ENCODE data around the gene DBI.

The DBI gene

DNA sequence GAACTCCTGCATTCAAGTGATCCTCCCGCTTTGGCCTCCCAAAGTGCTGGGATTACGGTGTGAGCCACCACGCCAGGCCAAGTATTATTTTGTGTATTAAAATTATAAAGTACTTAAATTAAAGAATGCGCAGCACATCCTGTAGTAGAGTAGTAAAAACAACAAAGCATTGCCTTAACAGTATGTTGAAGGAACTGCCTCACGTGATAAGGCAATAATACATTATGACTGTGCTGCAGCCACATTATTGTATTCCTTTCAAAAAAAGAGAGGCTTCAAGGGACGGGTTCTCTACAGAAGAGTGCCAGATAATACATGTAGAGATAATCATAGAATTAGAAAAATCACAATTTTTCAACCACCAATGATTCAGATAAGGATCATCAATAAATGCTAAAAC, 33.8 kb upstream of the DBI start:
- no peak for TF ChIP-seq YY1 (IDR thresholded peaks at IDR 0.05; ENCODE audit: low read depth)
- TF ChIP-seq CEBPB (IDR thresholded peaks at IDR 0.05), result no peak
- TF ChIP-seq FOXM1 (IDR thresholded peaks at IDR 0.05; ENCODE audit: borderline replicate concordance, low read depth), result no peak
- TF ChIP-seq TAF1 (IDR thresholded peaks at IDR 0.05; ENCODE audit: low read depth), result no peak
- TF ChIP-seq EP300 (IDR thresholded peaks at IDR 0.05; ENCODE audit: borderline replicate concordance), result no peak
- no peak for TF ChIP-seq TCF12 (IDR thresholded peaks at IDR 0.05; ENCODE audit: low read depth)
- TF ChIP-seq REST (IDR thresholded peaks at IDR 0.05; ENCODE audit: low read depth), result no peak
- no peak for TF ChIP-seq ZBTB7A (IDR thresholded peaks at IDR 0.05; ENCODE audit: low read depth)
- TF ChIP-seq CREB1 (IDR thresholded peaks at IDR 0.05; ENCODE audit: low read depth), result no peak
- no peak for TF ChIP-seq EGR1 (IDR thresholded peaks at IDR 0.05)
- no peak for TF ChIP-seq RAD21 (IDR thresholded peaks at IDR 0.05; ENCODE audit: low read depth)

DNA sequence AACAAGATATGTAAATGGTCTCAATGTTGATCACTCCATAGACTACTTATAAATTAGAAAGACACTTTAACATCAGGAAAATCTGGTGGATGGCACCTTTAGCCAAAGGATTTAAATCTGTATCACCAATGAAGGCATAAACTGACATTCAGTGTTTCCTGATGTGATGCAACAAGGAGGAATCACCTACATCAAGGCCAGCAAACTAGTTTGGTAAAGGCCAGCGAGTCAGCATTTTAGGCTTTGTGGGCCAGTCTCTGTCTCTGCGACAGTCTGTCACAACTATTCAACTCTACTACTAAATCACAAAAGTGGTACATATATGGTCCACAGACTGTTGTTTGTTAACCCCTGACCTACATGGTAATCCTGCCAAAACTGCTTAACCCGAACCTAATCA, 33.4 kb upstream of the DBI start:
- TF ChIP-seq EGR1 (IDR thresholded peaks at IDR 0.05) (no peak), FOXM1 (IDR thresholded peaks at IDR 0.05; ENCODE audit: borderline replicate concordance, low read depth) (no peak), YY1 (IDR thresholded peaks at IDR 0.05; ENCODE audit: low read depth) (no peak), TEAD4 (IDR thresholded peaks at IDR 0.05) (no peak), EP300 (IDR thresholded peaks at IDR 0.05; ENCODE audit: borderline replicate concordance) (no peak), TAF1 (IDR thresholded peaks at IDR 0.05; ENCODE audit: low read depth) (no peak), TCF12 (IDR thresholded peaks at IDR 0.05; ENCODE audit: low read depth) (no peak), RAD21 (IDR thresholded peaks at IDR 0.05; ENCODE audit: low read depth) (no peak), ZBTB7A (IDR thresholded peaks at IDR 0.05; ENCODE audit: low read depth) (no peak), MAX (IDR thresholded peaks at IDR 0.05) (no peak), NFIC (IDR thresholded peaks at IDR 0.05) (no peak)
- TF ChIP-seq, protein P1, sequence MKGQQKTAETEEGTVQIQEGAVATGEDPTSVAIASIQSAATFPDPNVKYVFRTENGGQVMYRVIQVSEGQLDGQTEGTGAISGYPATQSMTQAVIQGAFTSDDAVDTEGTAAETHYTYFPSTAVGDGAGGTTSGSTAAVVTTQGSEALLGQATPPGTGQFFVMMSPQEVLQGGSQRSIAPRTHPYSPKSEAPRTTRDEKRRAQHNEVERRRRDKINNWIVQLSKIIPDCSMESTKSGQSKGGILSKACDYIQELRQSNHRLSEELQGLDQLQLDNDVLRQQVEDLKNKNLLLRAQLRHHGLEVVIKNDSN (IDR thresholded peaks at IDR 0.05), result no peak

DNA sequence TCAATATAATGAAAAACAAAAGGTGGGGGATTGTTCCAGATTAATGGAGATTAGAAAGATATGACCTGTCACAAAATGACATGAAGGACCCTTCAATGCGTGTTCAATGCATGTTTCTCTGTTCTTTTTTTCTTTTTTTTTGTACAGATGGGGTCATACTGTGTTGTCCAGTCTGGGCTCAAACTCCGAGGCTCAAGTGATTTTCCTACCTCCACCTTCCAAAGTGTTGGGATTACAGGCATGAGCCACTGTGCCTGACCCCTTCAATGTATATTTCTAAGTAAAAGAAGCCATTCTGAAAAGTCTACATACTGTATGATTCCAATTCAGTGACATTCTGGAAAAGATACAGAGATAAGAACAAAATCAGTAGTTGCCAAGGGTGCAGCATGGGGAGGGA, 32.9 kb upstream of the DBI start:
- TF ChIP-seq EP300 (IDR thresholded peaks at IDR 0.05; ENCODE audit: borderline replicate concordance), result no peak
- TF ChIP-seq FOXM1 (IDR thresholded peaks at IDR 0.05; ENCODE audit: borderline replicate concordance, low read depth), result no peak
- no peak for TF ChIP-seq MAX (IDR thresholded peaks at IDR 0.05)
- no peak for TF ChIP-seq TCF12 (IDR thresholded peaks at IDR 0.05; ENCODE audit: low read depth)
- no peak for TF ChIP-seq CREB1 (IDR thresholded peaks at IDR 0.05; ENCODE audit: low read depth)

- no peak for TF ChIP-seq YY1 (IDR thresholded peaks at IDR 0.05; ENCODE audit: low read depth)
- no peak for TF ChIP-seq MAX (IDR thresholded peaks at IDR 0.05)
Observed at GRCh38 chr2:119337749-119338148, 29.0 kb upstream of the DBI start.

DNA sequence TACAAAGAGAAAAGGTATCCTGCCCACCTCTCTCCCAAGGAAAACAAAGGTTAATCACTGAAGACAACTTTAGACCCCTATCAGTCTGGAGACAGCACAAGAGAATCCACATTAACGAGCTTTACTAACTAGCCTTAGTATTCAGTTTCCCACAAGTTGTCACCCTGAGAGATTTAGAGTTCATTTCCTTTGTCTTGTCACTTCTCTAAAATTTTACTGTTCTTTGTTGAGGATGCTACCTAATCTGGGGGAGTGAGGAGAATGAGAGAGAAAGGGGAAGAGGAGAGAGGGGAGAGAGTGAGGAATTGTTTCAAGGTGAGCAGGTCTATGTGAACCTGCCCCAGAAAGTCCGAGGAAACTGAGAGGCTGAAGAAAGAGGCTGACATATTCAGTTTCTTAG, 28.5 kb upstream of the DBI start:
- TF ChIP-seq NFIC (IDR thresholded peaks at IDR 0.05) (no peak), TAF1 (IDR thresholded peaks at IDR 0.05; ENCODE audit: low read depth) (no peak), CEBPB (IDR thresholded peaks at IDR 0.05) (no peak), REST (IDR thresholded peaks at IDR 0.05; ENCODE audit: low read depth) (no peak), FOXM1 (IDR thresholded peaks at IDR 0.05; ENCODE audit: borderline replicate concordance, low read depth) (no peak), CREB1 (IDR thresholded peaks at IDR 0.05; ENCODE audit: low read depth) (no peak), EP300 (IDR thresholded peaks at IDR 0.05; ENCODE audit: borderline replicate concordance) (no peak), TEAD4 (IDR thresholded peaks at IDR 0.05) (no peak), RAD21 (IDR thresholded peaks at IDR 0.05; ENCODE audit: low read depth) (no peak), ZBTB7A (IDR thresholded peaks at IDR 0.05; ENCODE audit: low read depth) (no peak)
- TF ChIP-seq, protein P1 (IDR thresholded peaks at IDR 0.05), result no peak

GRCh38 chr2:119338826-119339561, 27.8 kb upstream of the DBI start:
- TF ChIP-seq RAD21 (IDR thresholded peaks at IDR 0.05; ENCODE audit: low read depth) (no peak), MAX (IDR thresholded peaks at IDR 0.05) (no peak), TCF12 (IDR thresholded peaks at IDR 0.05; ENCODE audit: low read depth) (no peak), FOXM1 (IDR thresholded peaks at IDR 0.05; ENCODE audit: borderline replicate concordance, low read depth) (no peak), EGR1 (IDR thresholded peaks at IDR 0.05) (no peak), REST (IDR thresholded peaks at IDR 0.05; ENCODE audit: low read depth) (no peak), CEBPB (IDR thresholded peaks at IDR 0.05) (no peak), ZBTB7A (IDR thresholded peaks at IDR 0.05; ENCODE audit: low read depth) (no peak), EP300 (IDR thresholded peaks at IDR 0.05; ENCODE audit: borderline replicate concordance) (no peak), CREB1 (IDR thresholded peaks at IDR 0.05; ENCODE audit: low read depth) (no peak), YY1 (IDR thresholded peaks at IDR 0.05; ENCODE audit: low read depth) (no peak), TAF1 (IDR thresholded peaks at IDR 0.05; ENCODE audit: low read depth) (no peak), NFIC (IDR thresholded peaks at IDR 0.05) (no peak), TEAD4 (IDR thresholded peaks at IDR 0.05) (no peak)
- TF ChIP-seq, protein P1 (IDR thresholded peaks at IDR 0.05), result no peak
